Measurements from ENCODE around the gene BCKDHA. TPM values are rescaled to one million over a fixed set of nuclear protein-coding genes. Genes with fewer than 3 reads are reported as not detected.

The BCKDHA gene
- polyA plus RNA-seq, 1 of the 3 experiments (the other 2 are of a cell fraction), result 30.9 TPM

- ChIA-PET CTCF (interaction anchor here (0.6 to 3.4 kb wide), 17 partner anchors 10 to 149 kb away, joined by 3 to 29 read pairs (median 5); partner anchors contain the start of genes B9D2 and TMEM91), POLR2A (interaction anchor here (1.6 kb wide), 1 partner anchor 12 kb away, joined by 4 read pairs; the partner anchor contains the start of gene B9D2)
Observed at GRCh38 chr19:41352279-41352608, 45.4 kb upstream of the BCKDHA start.

GRCh38 chr19:41352609-41353465, 44.8 kb upstream of the BCKDHA start:
- Histone ChIP-seq H3K27ac (ENCODE audit: low read depth in 2 of 2, low read length in 1 of 2) (peak overlapping the region in 1 of 2 experiments; percentile 79; a peak in 3 of 4 replicates), H3K4me1 (ENCODE audit: control insufficient read depth in 1 of 2, insufficient read depth in 2 of 2, low read depth in 1 of 2, low read length in 1 of 2) (peaks cover 0 to 34% of the 10 kb centered on the region in 2 experiments; a peak in 2 of 4 replicates), H3K9me3 (no peaks in the 10 kb centered on the region), H3K4me3 (ENCODE audit: low read depth in 2 of 2, low read length in 1 of 2) (peak overlapping the region; percentile 65 to 99), H3F3A (replicated peaks; ENCODE audit: insufficient read depth) (peaks cover 9% of the 10 kb centered on the region), H2AFZ (ENCODE audit: low read depth) (no peak overlapping the region), H3K9me2 (no peaks in the 10 kb centered on the region), H4K20me1 (ENCODE audit: insufficient read depth) (peaks cover 52% of the 10 kb centered on the region), H3K79me2 (ENCODE audit: insufficient read depth) (peaks cover 58% of the 10 kb centered on the region), H3K27me3 (ENCODE audit: insufficient read depth) (no peaks in the 10 kb centered on the region), H3K36me3 (replicated peaks in 1 of 2; ENCODE audit: control insufficient read depth in 1 of 2, insufficient read depth in 2 of 2, low read length in 1 of 2) (peaks cover 0 to 18% of the 10 kb centered on the region in 2 experiments), H3K4me2 (peak overlapping the region; percentile 99), H3K9ac (peak overlapping the region; percentile 92)
- POLR2A ChIA-PET, result interaction anchor here (1.6 kb wide), 1 partner anchor 11 kb away, joined by 4 read pairs; the partner anchor contains the start of gene B9D2
- no peak for TF ChIP-seq EZH2phosphoT487 (IDR thresholded peaks at IDR 0.05; ENCODE audit: borderline replicate concordance, low read depth)
- TF ChIP-seq RAD21 (IDR thresholded peaks at IDR 0.05; ENCODE audit: low read length), result peak; percentile 34
- TF ChIP-seq, protein P1, sequence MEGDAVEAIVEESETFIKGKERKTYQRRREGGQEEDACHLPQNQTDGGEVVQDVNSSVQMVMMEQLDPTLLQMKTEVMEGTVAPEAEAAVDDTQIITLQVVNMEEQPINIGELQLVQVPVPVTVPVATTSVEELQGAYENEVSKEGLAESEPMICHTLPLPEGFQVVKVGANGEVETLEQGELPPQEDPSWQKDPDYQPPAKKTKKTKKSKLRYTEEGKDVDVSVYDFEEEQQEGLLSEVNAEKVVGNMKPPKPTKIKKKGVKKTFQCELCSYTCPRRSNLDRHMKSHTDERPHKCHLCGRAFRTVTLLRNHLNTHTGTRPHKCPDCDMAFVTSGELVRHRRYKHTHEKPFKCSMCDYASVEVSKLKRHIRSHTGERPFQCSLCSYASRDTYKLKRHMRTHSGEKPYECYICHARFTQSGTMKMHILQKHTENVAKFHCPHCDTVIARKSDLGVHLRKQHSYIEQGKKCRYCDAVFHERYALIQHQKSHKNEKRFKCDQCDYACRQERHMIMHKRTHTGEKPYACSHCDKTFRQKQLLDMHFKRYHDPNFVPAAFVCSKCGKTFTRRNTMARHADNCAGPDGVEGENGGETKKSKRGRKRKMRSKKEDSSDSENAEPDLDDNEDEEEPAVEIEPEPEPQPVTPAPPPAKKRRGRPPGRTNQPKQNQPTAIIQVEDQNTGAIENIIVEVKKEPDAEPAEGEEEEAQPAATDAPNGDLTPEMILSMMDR (IDR thresholded peaks at IDR 0.05), result peak; percentile 70
- no peak for TF ChIP-seq TEAD4 (IDR thresholded peaks at IDR 0.05; ENCODE audit: borderline replicate concordance, insufficient read depth)
- TF ChIP-seq YY1 (IDR thresholded peaks at IDR 0.05; ENCODE audit: low read depth), result peak; percentile 47; the same call in 1 of the 2 replicates
- TF ChIP-seq FOXJ3 (CRISPR knock-in tag; IDR thresholded peaks at IDR 0.05), result no peak
- no peak for TF ChIP-seq RFX5 (IDR thresholded peaks at IDR 0.05; ENCODE audit: low read length)
- no peak for TF ChIP-seq POLR2AphosphoS5 (IDR thresholded peaks at IDR 0.05; ENCODE audit: low read depth, low read length)
- no peak for TF ChIP-seq NRF1 (IDR thresholded peaks at IDR 0.05; ENCODE audit: low read depth, low read length)
- TF ChIP-seq SIN3A (IDR thresholded peaks at IDR 0.05; ENCODE audit: borderline replicate concordance, low read depth, low read length), result 0 out of 2 replicates have a peak, but pooled peaks have one; percentile 46
- peak; percentile 64 for TF ChIP-seq MAX (IDR thresholded peaks at IDR 0.05; ENCODE audit: low read depth)
- TF ChIP-seq USF1 (IDR thresholded peaks at IDR 0.05; ENCODE audit: borderline replicate concordance, low read depth), result no peak
- TF ChIP-seq, protein P2, sequence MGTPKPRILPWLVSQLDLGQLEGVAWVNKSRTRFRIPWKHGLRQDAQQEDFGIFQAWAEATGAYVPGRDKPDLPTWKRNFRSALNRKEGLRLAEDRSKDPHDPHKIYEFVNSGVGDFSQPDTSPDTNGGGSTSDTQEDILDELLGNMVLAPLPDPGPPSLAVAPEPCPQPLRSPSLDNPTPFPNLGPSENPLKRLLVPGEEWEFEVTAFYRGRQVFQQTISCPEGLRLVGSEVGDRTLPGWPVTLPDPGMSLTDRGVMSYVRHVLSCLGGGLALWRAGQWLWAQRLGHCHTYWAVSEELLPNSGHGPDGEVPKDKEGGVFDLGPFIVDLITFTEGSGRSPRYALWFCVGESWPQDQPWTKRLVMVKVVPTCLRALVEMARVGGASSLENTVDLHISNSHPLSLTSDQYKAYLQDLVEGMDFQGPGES (IDR thresholded peaks at IDR 0.05; ENCODE audit: low read depth, low read length), result no peak
- 0 out of 2 replicates have a peak, but pooled peaks have one; percentile 11 for TF ChIP-seq ELF1 (IDR thresholded peaks at IDR 0.05)
- TF ChIP-seq, protein P3, sequence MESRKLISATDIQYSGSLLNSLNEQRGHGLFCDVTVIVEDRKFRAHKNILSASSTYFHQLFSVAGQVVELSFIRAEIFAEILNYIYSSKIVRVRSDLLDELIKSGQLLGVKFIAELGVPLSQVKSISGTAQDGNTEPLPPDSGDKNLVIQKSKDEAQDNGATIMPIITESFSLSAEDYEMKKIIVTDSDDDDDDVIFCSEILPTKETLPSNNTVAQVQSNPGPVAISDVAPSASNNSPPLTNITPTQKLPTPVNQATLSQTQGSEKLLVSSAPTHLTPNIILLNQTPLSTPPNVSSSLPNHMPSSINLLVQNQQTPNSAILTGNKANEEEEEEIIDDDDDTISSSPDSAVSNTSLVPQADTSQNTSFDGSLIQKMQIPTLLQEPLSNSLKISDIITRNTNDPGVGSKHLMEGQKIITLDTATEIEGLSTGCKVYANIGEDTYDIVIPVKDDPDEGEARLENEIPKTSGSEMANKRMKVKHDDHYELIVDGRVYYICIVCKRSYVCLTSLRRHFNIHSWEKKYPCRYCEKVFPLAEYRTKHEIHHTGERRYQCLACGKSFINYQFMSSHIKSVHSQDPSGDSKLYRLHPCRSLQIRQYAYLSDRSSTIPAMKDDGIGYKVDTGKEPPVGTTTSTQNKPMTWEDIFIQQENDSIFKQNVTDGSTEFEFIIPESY (IDR thresholded peaks at IDR 0.05; ENCODE audit: borderline replicate concordance, low read depth), result 0 out of 2 replicates have a peak, but pooled peaks have one; percentile 18
- TF ChIP-seq SMC3 (IDR thresholded peaks at IDR 0.05; ENCODE audit: low read depth, low read length), result peak; percentile 6; the same call in 1 of the 2 replicates
- TF ChIP-seq FOXM1 (IDR thresholded peaks at IDR 0.05; ENCODE audit: low read depth), result no peak; the same call in 1 of the 2 replicates
- TF ChIP-seq JUND (IDR thresholded peaks at IDR 0.05), result no peak
- under 1% methylated on average over 36 of the region's 71 CpGs for WGBS (ENCODE audit: low lambda C conversion rate)
- CTCF ChIA-PET, result interaction anchor here (0.6 to 3.6 kb wide), 20 partner anchors 10 to 150 kb away, joined by 3 to 29 read pairs (median 5); partner anchors contain the start of genes B9D2 and TMEM91
- peak; percentile 79 for DNase-seq

More at GRCh38 chr19:41352279-41352608, 45.4 kb upstream of the BCKDHA start:
- Histone ChIP-seq H3K79me2 (ENCODE audit: insufficient read depth) (peaks cover 64% of the 10 kb centered on the region), H3K9me2 (no peaks in the 10 kb centered on the region), H3K4me3 (ENCODE audit: low read depth in 2 of 2, low read length in 1 of 2) (peak overlapping the region; percentile 65 to 99), H3K27me3 (ENCODE audit: insufficient read depth) (no peaks in the 10 kb centered on the region), H3K4me1 (ENCODE audit: control insufficient read depth in 1 of 2, insufficient read depth in 2 of 2, low read depth in 1 of 2, low read length in 1 of 2) (peaks cover 0 to 34% of the 10 kb centered on the region in 2 experiments; a peak in 2 of 4 replicates), H3K36me3 (replicated peaks in 1 of 2; ENCODE audit: control insufficient read depth in 1 of 2, insufficient read depth in 2 of 2, low read length in 1 of 2) (peaks cover 0 to 24% of the 10 kb centered on the region in 2 experiments), H4K20me1 (ENCODE audit: insufficient read depth) (peaks cover 56% of the 10 kb centered on the region), H3K9ac (peak overlapping the region; percentile 92), H3F3A (replicated peaks; ENCODE audit: insufficient read depth) (peaks cover 9% of the 10 kb centered on the region), H3K27ac (ENCODE audit: low read depth in 2 of 2, low read length in 1 of 2) (peak overlapping the region in 1 of 2 experiments; percentile 79; a peak in 2 of 4 replicates), H3K9me3 (no peaks in the 10 kb centered on the region), H2AFZ (ENCODE audit: low read depth) (no peak overlapping the region), H3K4me2 (peak overlapping the region; percentile 99)
- no peak for DNase-seq
- no peak; the same call in 1 of the 2 replicates for TF ChIP-seq SIN3A (IDR thresholded peaks at IDR 0.05; ENCODE audit: borderline replicate concordance, low read depth, low read length)
- 1% methylated on average over 12 of the region's 12 CpGs for WGBS (ENCODE audit: low lambda C conversion rate)
